ENCODE measurements around the gene ME1.

DNA sequence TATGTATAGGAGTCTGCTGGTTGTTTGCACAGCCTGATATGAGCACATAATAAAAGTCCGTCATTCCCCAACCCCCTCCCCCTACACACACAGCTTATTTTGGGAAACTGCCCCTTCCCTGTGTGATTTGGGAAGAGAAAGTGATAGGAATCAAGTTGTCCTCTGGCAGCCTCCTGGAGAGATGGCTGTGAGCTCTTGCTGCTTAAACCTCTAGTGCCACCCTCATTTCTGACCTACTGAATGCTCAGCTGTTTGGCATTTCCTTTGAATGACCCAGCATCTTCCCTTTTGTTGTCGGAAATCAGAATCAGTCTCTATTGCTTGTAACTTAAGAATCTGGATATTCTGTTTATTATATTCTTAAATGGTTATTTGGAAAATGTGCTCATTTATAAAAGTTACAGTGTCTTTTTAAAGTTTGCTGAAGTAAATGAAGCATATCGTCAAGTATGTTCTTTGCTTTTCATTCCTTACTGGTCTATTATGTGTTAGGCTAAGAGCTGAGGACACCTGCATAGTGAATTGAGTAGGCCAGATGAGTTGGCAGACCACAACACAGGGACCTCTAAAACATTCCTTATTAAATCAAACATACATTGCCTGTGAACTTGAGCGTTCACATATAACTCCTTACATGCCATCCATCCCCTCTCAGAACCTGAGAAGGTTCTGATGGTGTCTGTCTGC is 232.2 kb downstream of the ME1 start:
- TF ChIP-seq CTCF (IDR thresholded peaks at IDR 0.05) (no peak), ZFX (IDR thresholded peaks at IDR 0.05; ENCODE audit: borderline replicate concordance) (no peak)
